HG03558 (cell line): ENCODE measurements around the gene NUDT16L1.

Experiments
- ATAC-seq: cut with Tn5 transposase; IDR thresholded peaks from one replicate; pipeline ENCODE4 v1.9.1; 2021; ENCODE audit warnings: moderate number of reproducible peaks; ENCODE audit not compliant: unreplicated experiment; ENCODE audit errors: extremely low read depth

The NUDT16L1 gene

GRCh38 chr16:4663777-4664465 lies 29.4 kb upstream of the NUDT16L1 start:
- ATAC-seq: no peak

- no peak for ATAC-seq
Observed at GRCh38 chr16:4664538-4665418, 28.6 kb upstream of the NUDT16L1 start.

DNA sequence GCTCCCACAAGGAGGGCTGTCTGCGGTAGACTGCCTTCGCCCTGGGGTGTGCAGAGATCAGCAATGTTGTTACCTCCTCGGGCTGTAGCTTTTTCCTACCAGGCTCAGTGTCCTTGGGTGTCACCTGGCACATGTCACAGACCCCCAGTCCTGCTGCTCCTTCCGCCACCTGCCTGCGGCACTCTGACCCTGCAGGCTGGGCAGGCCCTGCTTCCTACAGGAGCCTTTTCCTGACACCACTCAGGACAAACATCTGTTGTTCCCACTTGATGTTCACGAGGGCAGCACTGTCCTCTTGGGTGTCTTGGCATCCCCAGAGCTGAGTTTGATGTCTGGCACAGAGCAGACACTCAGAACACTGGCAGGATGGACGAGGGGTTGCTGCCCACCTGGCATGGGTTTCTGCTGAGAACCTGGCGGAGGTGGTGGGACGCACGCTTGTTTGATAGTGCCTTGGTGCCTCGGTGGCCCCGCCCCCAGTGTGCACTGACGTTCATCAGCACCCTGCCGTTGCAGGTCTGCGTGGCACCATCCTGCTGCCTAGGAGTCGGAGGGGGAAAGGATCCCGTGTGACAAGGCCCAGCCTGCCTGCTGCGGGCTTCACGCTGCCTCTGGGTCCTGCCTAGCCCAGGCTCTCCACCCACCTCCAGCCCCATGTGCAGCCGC lies 26.7 kb upstream of the NUDT16L1 start:
- ATAC-seq: no peak

DNA sequence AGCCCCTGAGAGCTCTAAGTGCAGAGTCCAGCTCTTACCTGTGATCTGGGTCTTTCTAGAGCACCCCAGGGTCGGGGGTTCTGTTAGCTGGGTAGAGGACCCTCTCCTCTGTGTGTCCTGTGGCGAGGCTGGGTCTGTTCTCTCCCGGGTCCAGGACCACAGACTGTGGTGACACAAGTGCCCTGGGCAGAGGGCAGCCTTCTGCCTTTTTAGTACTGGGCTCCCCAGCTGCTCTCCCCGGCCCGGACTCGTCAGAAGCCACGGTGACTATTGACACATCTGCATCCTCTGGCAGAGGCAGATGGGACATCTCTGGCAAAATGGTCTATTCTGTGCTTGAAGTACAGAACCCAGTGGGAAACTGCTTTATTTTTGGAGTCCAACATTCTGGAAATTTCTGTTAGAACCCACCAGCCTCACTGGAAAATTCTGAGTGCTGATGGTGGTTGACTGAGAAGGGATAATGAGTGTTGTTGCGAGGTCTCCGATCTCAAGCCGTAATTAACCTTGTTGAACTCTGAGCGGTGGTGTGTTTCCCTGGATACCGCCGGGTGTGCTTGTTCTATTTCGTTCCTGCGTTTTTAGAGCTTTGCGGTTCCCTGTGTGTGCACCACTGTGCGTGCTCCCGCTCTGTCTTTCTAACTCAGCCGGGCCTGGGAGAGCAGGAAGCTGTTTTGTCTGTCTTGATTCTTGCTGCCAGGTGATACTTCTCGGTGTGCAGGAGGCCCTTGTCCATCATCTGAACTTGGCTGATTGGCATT lies 26.0 kb upstream of the NUDT16L1 start:
- ATAC-seq: no peak

DNA sequence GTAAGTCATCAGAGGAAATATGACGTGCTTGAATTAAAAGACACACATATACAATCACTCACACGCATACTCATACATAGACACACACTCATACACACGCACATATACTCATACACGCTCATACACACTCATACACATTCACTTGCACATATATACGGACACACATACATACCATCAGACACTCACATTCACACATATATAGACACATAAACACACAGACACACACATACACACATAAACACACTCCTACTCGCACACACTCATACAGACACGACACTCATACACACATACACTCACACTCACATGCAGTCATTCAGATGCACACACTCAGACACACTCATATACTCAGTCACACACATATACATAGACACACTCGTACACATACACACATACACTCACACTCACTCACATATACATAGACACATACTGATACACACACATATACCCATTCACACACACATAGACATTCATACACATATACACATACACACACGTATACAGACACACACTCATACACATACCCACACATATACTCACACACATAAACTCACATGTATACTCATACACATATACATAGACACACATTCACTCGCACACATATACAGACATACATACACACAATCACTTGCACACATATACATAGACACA lies 24.9 kb upstream of the NUDT16L1 start:
- ATAC-seq: no peak

- no peak for ATAC-seq
Observed at GRCh38 chr16:4673387-4674046, 19.8 kb upstream of the NUDT16L1 start.

DNA sequence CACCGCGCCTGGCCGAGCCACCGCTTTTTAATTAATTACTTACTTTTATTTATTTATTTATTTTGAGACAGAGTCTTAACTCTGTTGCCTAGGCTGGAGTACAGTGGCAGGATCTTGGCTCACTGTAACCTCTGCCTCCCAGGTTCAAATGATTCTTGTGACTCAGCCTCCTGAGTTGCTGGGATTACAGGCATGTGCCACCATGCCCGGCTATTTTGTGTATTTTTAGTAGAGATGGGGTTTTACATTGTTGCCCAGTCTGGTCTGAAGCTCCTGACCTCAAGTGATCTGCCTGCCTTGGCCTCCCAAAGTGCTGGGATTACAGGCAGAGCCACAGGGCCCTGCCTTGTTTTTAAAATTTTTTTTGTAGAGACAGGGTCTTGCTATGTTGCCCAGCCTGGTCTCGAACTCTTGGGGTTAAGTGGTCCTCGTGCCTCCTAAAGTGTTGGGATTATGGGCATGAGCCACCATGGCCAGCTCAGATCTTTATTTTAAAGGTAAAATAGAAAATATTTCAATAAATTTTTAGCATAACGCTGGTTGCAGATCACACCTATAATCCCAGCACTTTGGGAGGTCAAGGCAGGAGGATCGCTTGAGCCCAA lies 18.3 kb upstream of the NUDT16L1 start:
- ATAC-seq: no peak

GRCh38 chr16:4675864-4676786 lies 17.2 kb upstream of the NUDT16L1 start:
- no peak for ATAC-seq

- ATAC-seq: no peak
Observed at GRCh38 chr16:4676831-4677230, 16.5 kb upstream of the NUDT16L1 start.

DNA sequence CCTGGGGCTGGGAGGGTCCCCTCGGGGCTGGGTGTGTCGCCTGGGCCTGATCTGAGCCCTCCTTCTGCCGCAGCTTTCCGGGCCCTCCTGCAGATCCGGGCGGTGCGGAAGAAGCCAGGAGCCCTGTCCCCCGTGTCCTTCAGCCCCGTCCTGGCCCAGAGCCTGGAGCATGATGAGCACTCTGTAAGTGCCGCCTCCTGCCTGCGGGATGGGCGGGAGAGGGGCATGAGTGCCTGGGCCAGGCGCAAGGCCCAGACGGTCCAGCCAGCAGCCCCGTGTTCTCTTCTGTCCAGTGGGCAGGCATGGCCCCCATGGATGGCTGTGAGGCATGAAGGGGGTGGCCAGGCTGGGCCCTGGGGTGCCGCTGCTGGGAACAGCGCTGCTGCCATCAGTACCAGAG lies 16.0 kb upstream of the NUDT16L1 start:
- no peak for ATAC-seq

- ATAC-seq: no peak
Observed at GRCh38 chr16:4677994-4678393, 15.4 kb upstream of the NUDT16L1 start.

GRCh38 chr16:4678596-4678995 lies 14.8 kb upstream of the NUDT16L1 start:
- no peak for ATAC-seq

DNA sequence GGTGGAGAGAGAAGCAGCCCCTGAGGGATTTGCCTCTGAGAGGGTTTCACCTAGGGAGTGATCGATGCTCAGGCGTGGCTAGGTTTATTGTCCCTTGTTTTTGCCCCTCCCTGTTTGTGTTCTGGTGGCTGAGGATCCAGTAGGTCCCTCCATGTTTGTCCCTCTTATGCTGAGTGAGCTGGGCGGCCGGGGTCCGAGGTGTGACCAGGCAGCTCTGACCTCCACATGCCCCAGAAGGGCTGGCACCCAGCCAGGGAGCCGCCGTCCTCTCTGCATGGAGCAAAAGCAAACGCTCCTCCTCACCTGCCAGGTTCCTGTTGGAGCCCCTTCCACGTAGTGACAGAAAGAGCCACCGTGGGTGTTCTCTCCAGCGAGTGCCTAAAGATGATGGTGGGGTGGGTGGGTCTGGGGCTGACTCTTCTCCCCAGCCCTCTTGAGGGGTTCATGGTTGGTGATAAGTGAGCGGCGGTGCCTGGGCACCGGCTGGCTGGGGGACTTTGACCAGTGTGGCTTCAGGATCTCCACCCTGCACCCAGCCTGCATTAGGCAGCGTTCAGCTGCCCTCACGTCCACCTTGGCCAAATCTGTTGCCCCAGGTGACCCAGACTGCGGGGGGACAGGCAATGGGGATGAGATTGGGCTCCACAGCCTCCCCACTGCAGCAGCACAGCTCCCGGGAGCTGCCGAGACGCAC lies 14.1 kb upstream of the NUDT16L1 start:
- ATAC-seq: no peak

- ATAC-seq: no peak
Observed at GRCh38 chr16:4679850-4680636, 13.3 kb upstream of the NUDT16L1 start.

DNA sequence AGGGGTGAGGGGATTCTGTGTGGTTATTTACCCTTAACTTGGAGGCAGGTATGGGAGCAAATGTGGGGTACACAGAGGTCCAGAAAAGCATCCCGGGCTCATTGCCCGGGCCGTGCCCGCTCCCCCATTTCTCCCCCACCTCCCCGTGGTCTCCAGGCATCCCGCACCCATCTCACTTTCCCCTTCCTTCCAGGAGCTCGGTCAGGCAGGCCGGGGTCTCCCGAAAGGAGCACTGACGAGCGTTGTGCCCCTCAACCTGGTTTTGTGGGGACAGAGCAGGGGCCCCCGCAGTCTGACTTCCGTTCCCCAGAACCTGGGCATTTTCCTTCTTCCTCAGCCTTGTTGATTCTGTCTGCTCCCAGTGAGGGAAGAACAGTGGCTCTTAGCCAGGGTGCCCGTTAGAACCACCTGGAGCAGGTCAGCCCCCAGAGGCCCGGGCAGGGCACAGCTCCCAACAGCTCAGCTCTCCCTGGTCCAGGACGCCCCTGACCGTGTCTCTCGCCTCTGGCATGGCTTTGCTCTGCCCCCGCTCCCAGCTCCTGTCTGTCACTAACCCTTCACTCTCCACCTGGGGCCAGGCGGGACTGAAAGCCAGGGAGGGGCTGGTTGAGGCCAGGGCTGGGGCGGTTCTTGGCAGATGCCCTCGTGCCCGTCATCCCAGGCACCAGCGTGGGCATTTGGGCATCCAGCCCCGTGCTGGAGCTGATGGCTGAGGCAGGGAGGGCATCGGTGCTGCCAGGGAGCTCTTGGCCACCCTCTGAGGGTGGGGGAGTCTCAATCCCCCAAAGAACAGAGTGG lies 12.5 kb upstream of the NUDT16L1 start:
- ATAC-seq: no peak
